OCI-LY7 (cell line): ENCODE data around the gene ADAMTS2. TPM values are rescaled to one million over a fixed set of nuclear protein-coding genes. Genes with fewer than 3 reads are reported as not detected.

Experiments used
- BruUV-seq: library from RNA; stranded (reverse); fragments of 400-500 nt; replicated peaks from 2 replicates; lab custom pipeline; 2021; lab: Mats Ljungman, UMichigan
- CTCF ChIA-PET: fragments of 300-600 bp; sonication (Branson Sonifier 250); formaldehyde crosslinking; loops from one replicate; lab custom pipeline; 2022; ENCODE audit warnings: antibody characterized with exemption; ENCODE audit not compliant: unreplicated experiment; lab: Charles Lee
- POLR2A ChIA-PET: fragments of 300-600 bp; sonication (Branson Sonifier 250); formaldehyde crosslinking; loops from one replicate; lab custom pipeline; 2022; ENCODE audit warnings: antibody characterized with exemption; lab: Charles Lee
- DNase-seq: peaks from one replicate; pipeline ENCODE4 v3.0.0-alpha.2; 2015; ENCODE audit warnings: low spot score
- H2AFZ ChIP-seq: fragments of 200-600 bp; sonication (generic), shearing (Covaris generic); 2 replicates; pipeline ENCODE4 v1.6.1; 2014; ENCODE audit warnings: mild to moderate bottlenecking, antibody characterized with exemption, low read length, moderate library complexity
- H3K27ac ChIP-seq: fragments of 200-600 bp; sonication (generic); 2 replicates; pipeline ENCODE4 v1.5.1; 2014; ENCODE audit warnings: mixed run types, low read depth, mild to moderate bottlenecking, moderate library complexity, low read length, inconsistent platforms; ENCODE audit not compliant: poor library complexity, severe bottlenecking
- H3K36me3 ChIP-seq: fragments of 200-600 bp; sonication (generic); 2 replicates; pipeline ENCODE4 v1.6.1; 2014; ENCODE audit warnings: mild to moderate bottlenecking, antibody characterized with exemption, low read length, moderate library complexity, mixed read lengths; ENCODE audit not compliant: insufficient read depth
- H3K4me1 ChIP-seq: fragments of 200-600 bp; sonication (generic); 2 replicates; pipeline ENCODE4 v1.5.1; 2014; ENCODE audit warnings: mild to moderate bottlenecking, low read length; ENCODE audit not compliant: insufficient read depth, poor library complexity, severe bottlenecking
- H3K4me2 ChIP-seq: fragments of 200-600 bp; sonication (generic); 2 replicates; pipeline ENCODE4 v1.6.1; 2014; ENCODE audit warnings: mild to moderate bottlenecking, low read length
- H3K4me3 ChIP-seq: fragments of 200-600 bp; sonication (generic); 2 replicates; pipeline ENCODE4 v1.5.1; 2014; ENCODE audit warnings: mild to moderate bottlenecking, low read depth, low read length; ENCODE audit not compliant: poor library complexity, severe bottlenecking
- H3K79me2 ChIP-seq: fragments of 200-600 bp; sonication (generic); 2 replicates; pipeline ENCODE4 v1.6.1; 2016; ENCODE audit warnings: low read depth, mild to moderate bottlenecking, low read length, moderate library complexity, mixed read lengths; ENCODE audit not compliant: insufficient read depth
- H3K9me2 ChIP-seq: fragments of 200-600 bp; sonication (generic); 2 replicates; pipeline ENCODE4 v1.6.1; 2016; ENCODE audit warnings: mild to moderate bottlenecking, low read length, mixed read lengths; ENCODE audit not compliant: insufficient read depth
- H3K9me3 ChIP-seq: fragments of 200-600 bp; sonication (generic); 2 replicates; pipeline ENCODE4 v1.6.1; 2014; ENCODE audit warnings: mild to moderate bottlenecking, mixed run types, low read length, mixed read lengths
- H4K20me1 ChIP-seq: fragments of 200-600 bp; sonication (generic); 2 replicates; pipeline ENCODE4 v1.6.1; 2014; ENCODE audit warnings: mild to moderate bottlenecking, antibody characterized with exemption, low read length, moderate library complexity, mixed read lengths; ENCODE audit not compliant: insufficient read depth
- CTCF ChIP-seq: fragments of 200-600 bp; sonication (generic); conservative IDR thresholded peaks from 2 replicates; pipeline ENCODE4 v1.5.1; 2014; ENCODE audit warnings: mild to moderate bottlenecking, antibody characterized with exemption, low read length, moderate library complexity, mixed read lengths
- EZH2phosphoT487 ChIP-seq: fragments of 200-600 bp; sonication (generic); IDR thresholded peaks from 2 replicates; pipeline ENCODE4 v1.6.1; 2018; ENCODE audit warnings: low read depth, borderline replicate concordance, mild to moderate bottlenecking, mixed run types, antibody characterized with exemption, low read length, moderate library complexity, mixed read lengths
- intact Hi-C: fragments of 100-400 bp; cut with micrococcal nuclease; formaldehyde crosslinking; loops from one replicate; pipeline ENCODE4 v1.10.0; 2022; ENCODE audit not compliant: unreplicated experiment
- total RNA-seq, 2 experiments: library from RNA; depleted of rRNA in 1 of 2; stranded (reverse); fragments of >200 nt in 1 of 2; shearing (Covaris generic) in 1 of 2; gene quantifications; 2 replicates each; pipeline ENCODE4 v1.2.3, GENCODE V29; 2014 to 2022

ADAMTS2 gene
- total RNA-seq, 2 experiments from 2014 or later = not detected

GRCh38 chr5:179275941-179276837, 69.1 kb downstream of the ADAMTS2 start:
- DNase-seq = no peak
- no peak overlapping the region for H3K4me2 ChIP-seq
- ChIA-PET POLR2A (no interaction called here), CTCF (no interaction called here)
- H3K4me1 ChIP-seq = no peaks in the 10 kb centered on the region
- H3K79me2 ChIP-seq = no peaks in the 10 kb centered on the region
- no TSS peak for BruUV-seq
- no peak for TF ChIP-seq CTCF
- H3K4me3 ChIP-seq = no peak overlapping the region
- H2AFZ ChIP-seq = no peak overlapping the region
- no peaks in the 10 kb centered on the region for H3K36me3 ChIP-seq
- H3K9me2 ChIP-seq = no peaks in the 10 kb centered on the region
- H3K27ac ChIP-seq = no peak overlapping the region
- no peaks in the 10 kb centered on the region for H4K20me1 ChIP-seq
- intact Hi-C loops = no loop called here
- H3K9me3 ChIP-seq = no peaks in the 10 kb centered on the region

- CTCF ChIA-PET = no interaction called here
- Histone ChIP-seq H3K4me3 (no peak overlapping the region), H3K4me2 (no peak overlapping the region), H3K9me3 (no peaks in the 10 kb centered on the region), H3K27ac (no peak overlapping the region), H3K36me3 (no peaks in the 10 kb centered on the region), H3K9me2 (no peaks in the 10 kb centered on the region), H3K4me1 (no peaks in the 10 kb centered on the region), H4K20me1 (no peaks in the 10 kb centered on the region), H2AFZ (no peak overlapping the region), H3K79me2 (no peaks in the 10 kb centered on the region)
- DNase-seq = no peak
- no TSS peak for BruUV-seq
- POLR2A ChIA-PET = no interaction called here
- intact Hi-C loops = no loop called here
- TF ChIP-seq CTCF (no peak), EZH2phosphoT487 (no peak)
Observed at GRCh38 chr5:179275381-179275878, 69.8 kb downstream of the ADAMTS2 start.
